ENCODE results near the gene MED6.

DNA sequence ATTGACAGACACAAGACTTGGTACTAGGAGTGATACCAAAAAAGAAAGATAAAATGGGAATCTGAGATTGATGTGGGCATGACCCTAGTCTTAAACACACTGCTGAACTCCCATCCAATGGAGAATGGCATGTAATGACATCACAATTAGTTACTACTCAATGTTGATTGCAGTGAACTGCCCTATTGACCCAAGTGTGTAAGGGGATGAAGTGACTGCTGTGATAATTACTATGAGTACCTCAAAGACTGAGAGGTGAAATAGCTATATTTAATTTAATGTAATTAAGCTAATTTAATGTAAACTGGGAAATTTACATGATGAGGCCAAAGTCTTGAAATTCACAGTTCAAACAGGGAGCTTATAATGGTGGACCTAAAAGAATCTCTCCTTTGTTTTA is 65.6 kb downstream of the MED6 start, which contains the start of gene ADAM20:
- TF ChIP-seq, protein P1, sequence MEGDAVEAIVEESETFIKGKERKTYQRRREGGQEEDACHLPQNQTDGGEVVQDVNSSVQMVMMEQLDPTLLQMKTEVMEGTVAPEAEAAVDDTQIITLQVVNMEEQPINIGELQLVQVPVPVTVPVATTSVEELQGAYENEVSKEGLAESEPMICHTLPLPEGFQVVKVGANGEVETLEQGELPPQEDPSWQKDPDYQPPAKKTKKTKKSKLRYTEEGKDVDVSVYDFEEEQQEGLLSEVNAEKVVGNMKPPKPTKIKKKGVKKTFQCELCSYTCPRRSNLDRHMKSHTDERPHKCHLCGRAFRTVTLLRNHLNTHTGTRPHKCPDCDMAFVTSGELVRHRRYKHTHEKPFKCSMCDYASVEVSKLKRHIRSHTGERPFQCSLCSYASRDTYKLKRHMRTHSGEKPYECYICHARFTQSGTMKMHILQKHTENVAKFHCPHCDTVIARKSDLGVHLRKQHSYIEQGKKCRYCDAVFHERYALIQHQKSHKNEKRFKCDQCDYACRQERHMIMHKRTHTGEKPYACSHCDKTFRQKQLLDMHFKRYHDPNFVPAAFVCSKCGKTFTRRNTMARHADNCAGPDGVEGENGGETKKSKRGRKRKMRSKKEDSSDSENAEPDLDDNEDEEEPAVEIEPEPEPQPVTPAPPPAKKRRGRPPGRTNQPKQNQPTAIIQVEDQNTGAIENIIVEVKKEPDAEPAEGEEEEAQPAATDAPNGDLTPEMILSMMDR (IDR thresholded peaks at IDR 0.05) = no peak
- no peak for TF ChIP-seq POLR2A (IDR thresholded peaks at IDR 0.05)

Measured in lower leg skin (tissue), 3 donors.